Ectodermal cell (in vitro differentiated cells): Measurements from ENCODE around the gene TIAM1.

ENCODE experiments used
- H3K27ac ChIP-seq: 2 replicates; pipeline ENCODE4 v1.7.0; 2013; ENCODE audit warnings: mild to moderate bottlenecking, low read depth, low read length; ENCODE audit not compliant: insufficient read depth, poor library complexity, severe bottlenecking
- H3K27me3 ChIP-seq: 2 replicates; pipeline ENCODE4 v1.7.0; 2013; ENCODE audit warnings: mild to moderate bottlenecking, low read length; ENCODE audit not compliant: insufficient read depth, control insufficient read depth, poor library complexity, severe bottlenecking
- H3K36me3 ChIP-seq: one replicate; pipeline ENCODE4 v1.7.0; 2013; ENCODE audit warnings: low read length; ENCODE audit not compliant: control insufficient read depth, insufficient read depth
- H3K4me1 ChIP-seq: one replicate; pipeline ENCODE4 v1.7.0; 2013; ENCODE audit warnings: low read length; ENCODE audit not compliant: control insufficient read depth, insufficient read depth
- H3K4me3 ChIP-seq: 2 replicates; pipeline ENCODE4 v1.7.0; 2013; ENCODE audit warnings: low read depth, low read length, control low read depth; ENCODE audit not compliant: insufficient read depth
- H3K9me3 ChIP-seq: 2 replicates; pipeline ENCODE4 v1.7.0; 2013; ENCODE audit warnings: mild to moderate bottlenecking, low read length, moderate library complexity; ENCODE audit not compliant: control insufficient read depth
- WGBS, 2 experiments: methylation state at CpG; one replicate each; pipeline ENCODE4 v1.1.7; 2013; ENCODE audit warnings: missing lambda C conversion rate in 2 of 2; 5-methylcytosine and 5-hydroxymethylcytosine counted together

TIAM1 gene

GRCh38 chr21:31343030-31343510 lies 991 bp downstream of the TIAM1 start:
- H3K27ac ChIP-seq, result no peak overlapping the region
- H3K4me3 ChIP-seq, result peak overlapping the region; percentile 59
- H3K36me3 ChIP-seq, result no peaks in the 10 kb centered on the region
- peaks cover 9% of the 10 kb centered on the region for H3K27me3 ChIP-seq
- H3K9me3 ChIP-seq, result no peaks in the 10 kb centered on the region
- peaks cover 16% of the 10 kb centered on the region for H3K4me1 ChIP-seq
- 19 to 68% methylated on average over 1 to 2 of the region's 2 CpGs for WGBS, 2 experiments

GRCh38 chr21:31342348-31342747 lies 1.7 kb downstream of the TIAM1 start:
- WGBS, 2 experiments, result 95 to 98% methylated on average over 3 of the region's 3 CpGs
- no peaks in the 10 kb centered on the region for H3K9me3 ChIP-seq
- peaks cover 9% of the 10 kb centered on the region for H3K27me3 ChIP-seq
- H3K4me3 ChIP-seq, result no peak overlapping the region
- no peaks in the 10 kb centered on the region for H3K36me3 ChIP-seq
- H3K4me1 ChIP-seq, result peaks cover 13% of the 10 kb centered on the region
- H3K27ac ChIP-seq, result no peak overlapping the region

DNA sequence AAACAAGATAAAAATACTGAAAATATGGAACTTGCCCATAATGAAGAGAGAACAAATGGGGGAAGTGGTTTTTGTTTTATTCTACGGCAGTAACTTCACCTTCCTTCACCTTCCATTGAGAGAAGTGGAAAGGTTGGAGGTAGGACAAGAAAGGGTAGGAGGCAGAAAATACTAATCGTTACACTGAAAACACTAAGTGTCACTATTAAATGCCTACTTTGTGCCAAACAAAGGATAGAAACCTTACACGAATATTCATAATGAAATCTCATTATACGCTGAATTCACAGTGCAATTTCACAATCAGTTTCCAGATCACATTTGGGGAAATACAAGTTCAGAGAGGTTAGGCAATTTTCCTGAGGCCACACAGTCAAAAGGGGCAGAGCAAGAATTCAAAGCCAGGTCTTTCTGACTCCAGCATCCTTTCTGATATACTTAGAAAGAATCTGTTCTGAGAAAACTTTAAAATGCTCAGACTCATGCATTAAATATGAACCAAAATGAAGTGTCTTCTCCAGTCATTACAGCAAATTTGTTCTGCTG lies 3.0 kb downstream of the TIAM1 start:
- Histone ChIP-seq H3K4me3 (no peak overlapping the region), H3K27ac (no peak overlapping the region), H3K27me3 (peaks cover 9% of the 10 kb centered on the region), H3K9me3 (no peaks in the 10 kb centered on the region), H3K36me3 (no peaks in the 10 kb centered on the region), H3K4me1 (peaks cover 13% of the 10 kb centered on the region)
- 90 to 91% methylated on average over 3 to 4 of the region's 4 CpGs for WGBS, 2 experiments

DNA sequence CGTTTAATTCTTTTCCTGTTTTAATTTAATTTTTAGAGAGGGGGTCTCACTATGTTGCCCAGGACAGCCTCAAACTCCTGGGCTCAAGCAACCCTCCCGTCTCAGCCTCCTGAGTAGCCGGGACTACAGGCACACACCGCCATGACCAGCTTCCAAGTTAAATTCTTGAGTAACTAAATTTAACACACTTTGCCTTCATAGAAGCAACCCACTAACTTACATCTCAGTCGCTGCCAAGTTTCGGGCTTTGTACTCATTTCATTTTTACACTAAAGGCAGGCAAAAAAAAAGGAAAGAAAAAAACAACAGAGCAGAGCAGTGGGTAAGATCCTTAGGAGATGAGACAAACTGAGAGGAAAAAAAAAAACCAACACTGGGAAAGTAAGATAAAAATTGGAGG lies 3.5 kb downstream of the TIAM1 start:
- no peak overlapping the region for H3K27ac ChIP-seq
- 94 to 95% methylated on average over 4 to 6 of the region's 6 CpGs for WGBS, 2 experiments
- no peaks in the 10 kb centered on the region for H3K36me3 ChIP-seq
- no peaks in the 10 kb centered on the region for H3K9me3 ChIP-seq
- H3K27me3 ChIP-seq, result peaks cover 9% of the 10 kb centered on the region
- H3K4me1 ChIP-seq, result peaks cover 13% of the 10 kb centered on the region
- H3K4me3 ChIP-seq, result no peak overlapping the region

DNA sequence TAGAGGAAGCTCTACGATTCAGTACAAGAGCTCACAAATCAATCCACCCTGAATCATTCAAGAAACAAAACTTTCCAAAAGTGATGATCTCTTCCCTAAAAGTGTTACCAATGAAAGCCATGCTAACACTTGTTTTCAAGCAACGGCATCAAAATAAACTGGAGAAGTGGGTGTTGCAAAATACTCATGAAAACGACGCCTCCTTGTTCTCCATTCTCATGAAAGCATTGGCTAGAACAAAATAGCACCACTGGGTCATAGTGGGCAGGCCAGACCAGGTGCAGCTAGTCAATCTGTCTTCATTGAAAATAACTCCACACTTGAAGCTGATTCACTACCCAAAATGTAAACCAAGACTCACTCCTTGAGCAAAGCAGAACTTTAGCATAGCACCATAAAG lies 4.3 kb downstream of the TIAM1 start:
- Histone ChIP-seq H3K36me3 (no peaks in the 10 kb centered on the region), H3K27me3 (peaks cover 9% of the 10 kb centered on the region), H3K4me1 (peaks cover 13% of the 10 kb centered on the region), H3K4me3 (no peak overlapping the region), H3K27ac (no peak overlapping the region), H3K9me3 (no peaks in the 10 kb centered on the region)
- WGBS, 2 experiments, result 92 to 95% methylated on average over 4 of the region's 4 CpGs

- H3K9me3 ChIP-seq, result no peaks in the 10 kb centered on the region
- no peaks in the 10 kb centered on the region for H3K36me3 ChIP-seq
- no peak overlapping the region for H3K27ac ChIP-seq
- peaks cover 13% of the 10 kb centered on the region for H3K4me1 ChIP-seq
- WGBS, 2 experiments, result 23 to 31% methylated on average over 3 of the region's 3 CpGs
- H3K27me3 ChIP-seq, result peaks cover 9% of the 10 kb centered on the region
- H3K4me3 ChIP-seq, result no peak overlapping the region
Observed at GRCh38 chr21:31338908-31339368, 5.1 kb downstream of the TIAM1 start.

DNA sequence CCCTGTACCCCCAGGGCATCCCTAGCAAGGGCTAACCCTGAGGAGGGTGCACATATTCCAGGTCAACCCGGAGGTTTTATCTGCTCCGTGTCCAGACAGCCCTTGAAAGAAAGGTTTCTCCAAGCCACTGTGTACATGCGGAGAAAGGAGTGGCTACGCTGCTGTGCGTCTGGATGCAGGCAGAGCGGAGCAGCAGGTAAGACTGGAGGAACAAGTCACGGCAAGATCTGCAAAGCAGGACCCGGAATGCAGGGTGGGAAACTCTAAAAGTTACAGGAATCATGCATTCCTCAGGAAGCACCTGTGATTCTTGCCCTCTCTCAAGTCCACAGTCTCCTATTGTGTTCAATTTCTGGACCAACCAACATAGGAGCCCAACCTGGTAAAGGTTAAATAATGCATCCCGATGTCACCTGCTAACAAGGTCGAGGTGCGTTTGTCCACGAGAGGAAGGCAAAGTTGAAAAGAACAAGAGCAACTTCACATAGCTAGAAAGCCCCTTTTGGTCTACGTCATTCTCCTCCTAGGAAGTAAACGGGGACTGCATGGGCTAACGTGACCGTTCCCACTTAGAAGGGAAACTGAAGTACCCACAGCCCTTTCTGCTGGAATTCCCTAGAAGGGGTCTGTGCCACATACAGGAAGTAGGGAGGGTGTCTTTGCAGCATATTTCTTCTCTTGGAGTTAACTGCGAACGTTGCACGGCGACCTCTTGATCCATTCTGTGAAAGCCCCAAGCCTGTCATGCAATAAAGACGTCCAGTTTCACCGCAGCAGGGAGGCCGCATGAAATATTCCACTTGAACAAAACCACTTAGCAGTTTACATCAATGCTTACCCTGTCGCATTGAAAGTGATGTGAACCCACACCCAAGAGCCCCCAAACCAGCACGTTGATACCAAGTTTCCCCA lies 5.8 kb downstream of the TIAM1 start:
- H3K4me1 ChIP-seq, result peaks cover 13% of the 10 kb centered on the region
- peaks cover 7% of the 10 kb centered on the region for H3K27me3 ChIP-seq
- no peak overlapping the region for H3K27ac ChIP-seq
- 87 to 89% methylated on average over 25 of the region's 25 CpGs for WGBS, 2 experiments
- H3K36me3 ChIP-seq, result no peaks in the 10 kb centered on the region
- no peak overlapping the region for H3K4me3 ChIP-seq
- H3K9me3 ChIP-seq, result no peaks in the 10 kb centered on the region

GRCh38 chr21:31337086-31337485 lies 7.0 kb downstream of the TIAM1 start:
- Histone ChIP-seq H3K4me1 (peaks cover 13% of the 10 kb centered on the region), H3K27ac (no peak overlapping the region), H3K27me3 (no peaks in the 10 kb centered on the region), H3K36me3 (no peaks in the 10 kb centered on the region), H3K9me3 (no peaks in the 10 kb centered on the region), H3K4me3 (no peak overlapping the region)
- WGBS, 2 experiments, result 91 to 97% methylated on average over 2 to 3 of the region's 3 CpGs

- Histone ChIP-seq H3K4me1 (peaks cover 13% of the 10 kb centered on the region), H3K9me3 (no peaks in the 10 kb centered on the region), H3K36me3 (no peaks in the 10 kb centered on the region), H3K4me3 (no peak overlapping the region), H3K27ac (no peak overlapping the region), H3K27me3 (no peaks in the 10 kb centered on the region)
- 95 to 96% methylated on average over 6 of the region's 6 CpGs for WGBS, 2 experiments
Observed at GRCh38 chr21:31336739-31337040, 7.4 kb downstream of the TIAM1 start.

GRCh38 chr21:31335957-31336738 lies 7.9 kb downstream of the TIAM1 start:
- peaks cover 13% of the 10 kb centered on the region for H3K4me1 ChIP-seq
- H3K4me3 ChIP-seq, result no peak overlapping the region
- no peak overlapping the region for H3K27ac ChIP-seq
- H3K36me3 ChIP-seq, result peaks cover 3% of the 10 kb centered on the region
- WGBS, 2 experiments, result 94 to 95% methylated on average over 12 of the region's 12 CpGs
- peaks cover 4% of the 10 kb centered on the region for H3K9me3 ChIP-seq
- H3K27me3 ChIP-seq, result no peaks in the 10 kb centered on the region
